Activated CD4-positive, CD25-positive, alpha-beta regulatory T cell treated with anti-CD3 and anti-CD28 coated beads, Interleukin-2, amount 50 U/mL, for 72 hours (primary cell): ENCODE measurements around the gene GABARAPL2.

Experiments used
- DNase-seq: peaks from one replicate; pipeline ENCODE4 v3.0.0; 2021

Gene GABARAPL2

GRCh38 chr16:75593308-75593707 lies 27.1 kb downstream of the GABARAPL2 start:
- no peak for DNase-seq

GRCh38 chr16:75593825-75594820 lies 27.9 kb downstream of the GABARAPL2 start:
- no peak for DNase-seq

- no peak for DNase-seq
These were observed 33.5 kb downstream of the GABARAPL2 start for GRCh38 chr16:75599452-75600277.

GRCh38 chr16:75603241-75603640 lies 37.1 kb downstream of the GABARAPL2 start:
- no peak for DNase-seq

- no peak for DNase-seq
These were observed 40.3 kb downstream of the GABARAPL2 start for GRCh38 chr16:75606507-75606906.

- DNase-seq = no peak
These were observed 48.1 kb downstream of the GABARAPL2 start for GRCh38 chr16:75614066-75614897.

GRCh38 chr16:75615619-75616018 lies 49.4 kb downstream of the GABARAPL2 start:
- DNase-seq = no peak

- no peak for DNase-seq
These were observed 50.4 kb downstream of the GABARAPL2 start for GRCh38 chr16:75616521-75617010.

GRCh38 chr16:75617121-75617520 lies 50.9 kb downstream of the GABARAPL2 start:
- DNase-seq = no peak

GRCh38 chr16:75618780-75619179 lies 52.6 kb downstream of the GABARAPL2 start:
- DNase-seq = no peak

- DNase-seq = no peak
These were observed 54.4 kb downstream of the GABARAPL2 start for GRCh38 chr16:75620326-75621169.

- no peak for DNase-seq
These were observed 54.9 kb downstream of the GABARAPL2 start for GRCh38 chr16:75621170-75621477.

GRCh38 chr16:75622761-75623605 lies 56.8 kb downstream of the GABARAPL2 start, which contains the start of gene ADAT1:
Gene ADAT1 (minus strand): TSS chr16:75623281. CDS start chr16:75620799, 2,482 bp downstream.
- DNase-seq = peak; percentile 94

GRCh38 chr16:75624921-75625334 lies 58.7 kb downstream of the GABARAPL2 start:
- no peak for DNase-seq

- DNase-seq = no peak
These were observed 60.6 kb downstream of the GABARAPL2 start for GRCh38 chr16:75626806-75627205.
